T-helper 1 cell (primary cell): ENCODE data around the gene AGBL1.
"Not testable (repeated sequence)": the region's sequence is repeated elsewhere in the genome, so short reads cannot be mapped to it uniquely, and the experiment has no call there.

Source experiments
- DNase-seq, 5 donors: peaks; one replicate each; pipeline ENCODE4 v3.0.0-alpha.2; 2012 to 2020

The AGBL1 gene

DNA sequence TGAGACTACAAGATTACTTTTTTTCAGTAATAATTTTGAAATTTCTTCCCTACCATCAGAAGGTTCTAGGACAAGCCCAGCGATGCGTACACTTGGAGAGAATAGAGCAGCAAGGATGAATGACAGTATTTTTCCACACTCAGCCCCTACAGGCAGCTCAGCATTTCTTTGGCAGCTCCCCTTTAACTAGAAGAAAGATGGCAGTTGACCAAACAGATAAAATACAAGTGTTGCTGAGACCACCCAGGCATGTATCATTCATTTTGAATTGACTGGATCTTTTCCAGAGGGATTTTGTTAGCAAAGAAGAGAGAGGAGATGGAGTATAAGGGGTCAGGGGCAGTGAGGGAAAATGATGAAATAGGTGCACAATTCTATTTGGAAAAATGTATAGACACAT lies 761.3 kb downstream of the AGBL1 start:
- DNase-seq: no peak

DNA sequence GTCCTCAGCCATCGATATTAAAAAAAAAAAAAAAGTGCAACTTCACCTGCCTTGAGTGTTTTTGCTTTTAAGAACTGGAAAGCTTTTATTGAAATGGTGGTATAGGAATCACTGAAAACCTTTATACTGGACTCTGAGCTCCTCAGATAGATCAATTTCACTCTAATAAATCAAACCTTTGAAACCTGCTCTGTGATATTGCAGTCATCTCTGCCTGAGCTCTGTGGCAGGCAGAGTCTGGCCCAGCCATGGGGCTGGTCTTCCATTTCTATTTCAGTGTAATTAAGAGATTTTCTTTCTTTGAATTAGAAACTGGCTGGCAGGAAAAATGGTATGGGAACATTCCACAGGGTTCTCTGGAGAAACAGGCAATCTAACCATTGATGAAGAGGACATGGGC lies 762.5 kb downstream of the AGBL1 start:
- no peak for DNase-seq

DNA sequence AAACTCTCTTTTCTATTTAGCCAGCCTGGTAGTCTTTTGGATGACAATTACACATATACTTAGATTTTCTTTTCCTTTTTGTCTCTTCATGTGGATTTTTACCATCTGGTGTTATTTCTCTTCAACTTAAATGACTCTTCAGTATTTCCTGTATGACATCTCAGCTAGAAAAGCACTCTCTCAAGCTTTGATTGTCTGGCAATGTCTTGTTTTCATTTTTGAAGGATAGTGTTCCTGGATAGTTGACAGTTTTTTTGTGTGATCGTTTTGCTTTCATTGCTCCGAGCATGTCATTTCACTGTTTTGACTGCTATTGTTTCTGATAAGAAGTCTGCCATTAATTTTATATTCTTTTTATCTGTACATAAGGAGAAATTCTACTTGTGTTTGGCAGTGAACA lies 766.4 kb downstream of the AGBL1 start:
- no peak for DNase-seq

DNA sequence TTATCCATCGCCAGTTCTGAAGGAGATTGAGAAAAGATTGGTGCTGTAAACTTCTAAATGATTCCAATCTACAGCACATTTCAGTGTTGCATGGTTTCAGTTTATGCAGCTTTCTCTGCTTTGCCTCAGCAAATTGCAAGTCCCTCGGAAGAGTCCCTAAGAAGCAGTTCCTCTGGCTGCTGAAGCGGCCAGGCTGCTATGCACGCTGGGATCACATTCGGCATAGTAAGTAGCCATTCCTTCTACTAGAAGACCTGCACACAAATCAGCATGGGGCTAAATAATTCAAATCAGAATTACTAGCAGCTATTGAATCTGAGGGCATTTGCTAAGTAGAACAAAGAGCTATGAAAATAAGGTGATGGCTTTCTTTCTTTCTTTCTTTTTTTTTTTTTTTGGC lies 769.5 kb downstream of the AGBL1 start:
- DNase-seq: no peak

DNA sequence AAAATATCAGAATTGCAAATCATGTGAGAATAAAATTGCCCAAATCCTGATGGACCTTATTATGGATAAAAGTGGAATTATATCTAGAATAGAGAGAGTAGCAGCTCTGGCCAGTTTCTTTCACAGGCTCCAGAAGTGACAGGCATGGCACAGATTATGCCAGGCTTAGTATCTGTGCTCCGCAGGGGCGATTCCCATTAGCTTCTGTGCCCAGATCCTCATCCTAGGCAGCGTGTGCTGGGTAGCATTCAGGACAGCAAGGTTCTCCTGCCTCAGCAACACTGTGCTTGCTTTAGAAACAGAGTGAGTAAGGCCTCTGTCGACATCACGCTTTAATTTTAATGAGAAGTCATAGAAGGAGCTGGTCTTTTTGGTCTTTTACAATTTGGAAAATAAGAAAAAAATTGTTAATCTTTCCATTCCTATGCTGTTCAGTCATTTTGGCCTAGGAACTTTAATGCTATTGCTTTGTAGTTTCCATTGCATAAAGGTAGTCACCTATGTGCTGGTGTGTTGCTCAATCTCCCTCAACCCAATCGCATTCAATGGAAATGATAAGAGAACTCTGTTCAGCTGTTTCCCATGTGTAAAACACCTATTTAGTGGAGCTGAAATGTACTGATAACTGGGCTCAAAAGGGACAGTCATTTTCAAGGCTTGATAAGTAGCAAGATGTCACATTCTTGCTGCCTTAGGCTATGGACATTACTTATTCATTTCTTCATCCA lies 770.1 kb downstream of the AGBL1 start:
- no peak for DNase-seq

DNA sequence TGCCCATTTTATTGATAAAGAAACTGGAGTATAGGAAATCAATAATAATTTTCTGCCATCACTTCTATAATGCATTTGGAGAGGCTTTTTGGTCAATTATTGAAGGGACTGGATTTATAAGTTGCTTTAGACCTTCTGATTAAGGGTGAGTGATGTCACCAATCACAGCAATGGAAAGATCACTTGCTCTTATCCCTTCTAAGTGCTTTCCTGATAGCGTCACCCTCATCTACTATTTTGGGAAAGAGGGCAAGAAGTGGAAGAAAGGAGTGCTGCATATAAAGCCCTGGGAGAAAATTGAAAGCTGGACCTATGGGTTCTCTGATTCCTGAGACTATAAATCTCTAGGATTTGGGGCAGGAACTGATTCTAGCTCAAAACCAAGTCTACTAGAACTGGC lies 771.3 kb downstream of the AGBL1 start:
- DNase-seq: no peak

DNA sequence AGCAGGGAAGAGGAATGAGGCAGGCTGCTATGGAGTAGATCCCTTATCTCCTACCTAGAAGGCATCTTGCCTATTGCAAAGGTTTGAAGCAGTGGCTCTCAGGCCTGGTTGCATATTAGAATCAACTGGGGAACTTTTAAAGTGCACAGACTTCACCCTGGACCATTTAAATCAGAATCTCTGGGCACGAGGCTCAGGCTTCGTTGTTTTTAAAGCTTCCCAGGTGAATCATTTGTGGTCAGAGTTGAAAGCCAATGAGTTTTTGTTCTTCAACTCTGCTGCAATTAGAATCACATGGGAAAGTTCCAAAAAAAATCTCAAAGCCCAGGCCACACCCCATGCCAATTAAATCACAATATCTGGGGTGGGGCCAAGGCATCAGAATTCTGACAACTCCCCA lies 773.1 kb downstream of the AGBL1 start:
- DNase-seq: no peak

DNA sequence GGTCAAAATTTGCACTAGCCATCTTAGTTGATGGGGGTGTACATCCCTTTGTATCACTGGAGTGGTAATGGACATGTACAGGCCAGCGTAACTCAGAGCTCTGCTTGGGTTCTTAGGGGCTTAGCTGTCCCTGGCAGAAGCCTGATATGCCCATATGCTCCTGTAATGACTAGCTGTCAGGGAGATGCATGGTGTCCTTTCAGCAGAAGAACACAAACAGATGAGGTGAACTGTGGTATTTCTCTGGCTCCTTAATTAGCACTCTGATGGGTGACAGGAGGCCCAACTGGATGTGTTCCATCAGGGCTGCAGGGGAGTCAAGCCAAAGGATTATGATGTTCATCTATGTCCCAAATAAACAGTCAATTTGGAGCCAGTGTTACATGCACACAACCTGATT lies 774.5 kb downstream of the AGBL1 start:
- no peak for DNase-seq

DNA sequence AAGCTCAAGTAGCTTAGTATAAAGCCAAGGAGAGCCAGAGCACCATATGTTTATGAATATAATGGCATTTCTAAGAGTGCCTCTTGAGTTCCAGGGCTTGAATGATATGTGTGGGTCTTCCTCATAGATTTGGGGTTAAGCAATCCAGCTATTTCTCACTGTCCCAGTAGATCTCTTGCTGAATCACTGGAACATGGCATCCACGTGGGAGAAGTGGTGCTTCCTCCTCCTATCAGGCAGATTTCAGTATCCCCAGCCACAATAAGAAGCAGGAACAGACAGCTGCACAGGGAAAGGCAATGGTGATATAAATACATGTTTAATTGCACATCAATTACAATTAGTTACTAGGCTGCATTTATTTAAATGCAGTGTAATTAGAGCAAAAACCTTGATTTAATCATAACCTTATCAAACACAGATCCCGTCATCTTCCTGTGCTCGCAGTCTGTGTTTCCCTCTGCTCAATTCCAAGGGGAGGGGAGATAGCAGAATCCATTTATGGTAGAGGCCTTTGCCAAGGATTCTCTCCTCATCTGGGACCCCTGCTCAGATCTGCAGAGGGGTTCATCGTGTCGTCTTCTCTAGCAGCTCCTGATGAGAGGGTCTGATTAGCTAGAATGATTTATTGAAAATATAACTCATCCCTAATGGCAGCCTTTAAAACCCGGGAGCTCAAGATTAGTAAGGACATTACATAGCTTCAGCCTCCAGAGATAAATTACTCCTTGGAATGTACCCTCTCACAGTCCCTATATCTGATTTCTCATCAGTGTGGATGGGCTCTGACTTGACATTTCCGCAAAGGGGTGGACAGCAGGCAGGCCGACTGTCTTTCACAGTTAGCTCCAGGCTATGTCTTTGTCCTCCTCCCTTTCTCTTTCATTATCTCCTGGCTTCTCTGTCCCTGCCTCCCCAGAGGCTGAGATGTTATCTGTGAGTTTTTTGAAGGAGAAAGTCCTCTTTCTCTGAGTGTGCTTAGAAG lies 775.9 kb downstream of the AGBL1 start:
- DNase-seq: no peak

DNA sequence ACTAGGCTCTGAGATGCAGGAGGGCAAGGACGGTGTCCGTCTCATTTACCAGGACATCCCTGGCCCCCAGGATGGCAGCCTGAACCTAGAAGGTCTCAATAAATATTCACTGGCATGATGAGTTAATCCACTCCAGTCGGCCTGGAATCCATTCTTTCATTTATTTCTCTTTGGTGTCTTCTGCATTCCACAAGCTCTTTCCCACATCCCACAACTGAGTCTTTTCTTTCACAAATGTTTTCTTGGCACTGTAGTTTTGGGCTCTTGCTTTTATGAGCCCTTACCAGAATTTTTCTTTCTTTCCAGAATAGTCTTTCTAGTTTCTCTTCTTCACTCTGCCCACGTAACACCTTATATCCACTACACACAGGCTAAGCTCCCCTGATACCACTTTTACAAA lies 778.0 kb downstream of the AGBL1 start:
- DNase-seq: no peak

DNA sequence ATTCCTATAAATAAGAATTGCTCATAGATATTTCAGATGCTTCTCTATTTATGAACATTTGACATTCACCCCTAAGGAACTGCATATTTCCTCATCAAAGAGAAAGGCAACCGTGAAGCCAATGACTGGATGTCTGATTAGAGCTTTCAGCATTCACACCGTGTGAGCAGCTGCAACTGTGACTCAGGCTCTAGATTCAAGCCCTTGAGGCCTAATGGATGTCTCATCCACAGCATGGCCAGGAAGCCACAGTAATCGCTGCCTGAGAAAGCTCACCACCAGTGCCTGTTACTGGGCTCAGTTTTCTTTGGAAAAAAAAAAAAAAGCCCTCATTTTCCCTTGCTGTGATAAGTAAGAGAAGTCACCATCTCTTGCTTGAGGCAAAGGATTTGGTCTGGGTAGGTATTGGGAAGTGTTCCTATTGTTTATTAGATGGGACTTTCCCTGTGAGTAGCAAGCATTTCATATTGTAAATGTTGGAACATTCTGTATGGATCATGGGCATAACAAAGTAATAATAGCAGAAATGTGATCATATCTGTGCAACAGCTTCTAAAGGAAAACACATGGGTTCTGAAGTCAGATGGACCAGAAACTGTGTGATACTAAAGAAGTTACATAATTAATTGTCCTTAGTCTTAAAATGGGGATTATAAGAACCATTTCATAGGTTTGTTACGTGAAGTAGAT lies 783.7 kb downstream of the AGBL1 start:
- no peak for DNase-seq

DNA sequence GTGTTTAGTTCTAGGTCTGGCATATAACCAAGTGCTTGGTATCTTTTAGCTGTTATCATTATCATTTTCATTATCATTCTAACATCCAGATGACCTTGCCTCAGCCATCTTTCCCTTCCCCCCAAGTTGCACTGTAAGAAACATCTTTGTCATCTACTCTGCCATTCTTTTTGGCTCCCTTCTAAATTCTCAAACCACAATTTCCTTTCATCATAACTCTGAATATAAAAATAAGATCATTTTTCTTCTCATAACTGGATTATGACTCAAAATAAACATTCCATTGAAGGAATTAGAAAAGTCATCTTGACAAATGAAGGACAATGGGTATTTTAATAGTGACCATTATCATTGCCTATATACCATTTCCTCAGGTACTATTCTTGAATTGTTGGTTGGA lies 786.2 kb downstream of the AGBL1 start:
- DNase-seq: no peak

DNA sequence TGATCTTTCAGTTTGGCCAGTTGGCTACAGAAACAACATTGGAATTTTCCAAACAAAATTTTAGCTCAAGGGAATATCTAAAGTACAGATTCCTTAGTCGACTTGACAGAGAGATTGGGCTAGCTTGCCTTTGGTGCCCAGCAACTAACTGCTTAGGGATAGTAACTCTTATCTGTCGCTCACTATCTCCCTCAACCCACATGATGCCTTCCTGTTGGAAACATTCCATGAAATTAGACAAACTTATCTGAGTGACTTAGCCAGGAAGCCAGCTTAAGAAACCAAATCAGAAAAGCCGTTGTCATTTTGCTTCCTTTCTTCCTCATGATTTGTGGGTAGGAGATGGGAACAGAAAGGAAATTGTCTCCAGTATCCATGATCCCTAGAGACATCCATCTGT lies 791.2 kb downstream of the AGBL1 start:
- no peak for DNase-seq

DNA sequence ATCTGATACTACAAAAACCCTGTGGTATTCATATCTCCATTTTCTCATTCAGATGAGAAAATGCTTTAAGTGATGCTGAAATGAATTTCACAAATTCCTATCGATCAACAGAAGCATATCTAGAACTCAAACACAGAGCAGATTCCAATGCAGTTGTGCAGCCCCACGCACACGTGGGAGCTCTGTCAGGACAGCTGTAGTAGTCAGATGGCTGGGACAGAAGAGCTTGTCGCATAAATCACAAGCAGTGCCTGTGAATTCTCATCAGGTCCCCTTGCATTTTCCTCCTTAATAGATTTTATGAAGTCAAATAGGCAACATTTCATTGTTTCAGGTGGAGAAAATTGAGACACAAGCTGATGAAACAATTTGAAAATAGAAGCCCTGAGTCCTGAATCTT lies 792.3 kb downstream of the AGBL1 start:
- DNase-seq: no peak

DNA sequence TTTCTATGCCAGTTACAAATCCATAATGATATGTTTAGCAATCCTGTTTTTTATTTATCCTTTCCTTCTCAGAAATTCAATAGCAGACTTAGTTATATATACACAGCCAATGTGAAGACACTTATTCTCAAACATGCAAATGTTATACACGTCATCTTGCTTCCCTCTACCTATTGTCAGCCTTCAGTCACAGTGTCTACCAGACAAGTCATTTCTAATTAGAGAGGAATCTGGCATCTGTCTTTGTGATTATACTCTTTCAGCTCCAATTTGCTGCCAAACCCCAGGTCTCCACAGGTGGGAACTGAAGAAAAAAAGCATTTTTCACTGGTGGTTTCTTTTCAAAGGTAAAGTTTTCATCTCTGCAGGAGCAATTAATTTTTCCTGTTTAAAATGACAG lies 793.1 kb downstream of the AGBL1 start:
- DNase-seq: no peak

DNA sequence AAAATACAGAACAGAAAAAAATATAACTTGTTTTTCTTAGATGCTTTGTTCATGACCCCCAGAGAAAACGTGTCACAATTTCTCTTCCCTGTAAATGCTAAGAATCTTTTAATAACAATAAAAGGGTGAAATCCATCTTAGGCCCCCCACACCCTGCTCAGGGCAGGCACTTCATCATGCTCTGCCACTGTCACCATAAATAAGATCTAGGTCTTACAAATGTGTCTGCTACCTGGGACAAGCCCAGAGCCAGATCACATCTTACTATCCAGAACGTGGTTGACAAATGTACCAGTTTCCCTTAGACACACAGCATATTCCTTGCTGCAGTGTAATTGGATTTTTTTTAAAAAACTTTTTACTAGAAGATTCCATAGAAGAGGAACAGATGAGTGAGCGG lies 795.4 kb downstream of the AGBL1 start:
- no peak for DNase-seq

DNA sequence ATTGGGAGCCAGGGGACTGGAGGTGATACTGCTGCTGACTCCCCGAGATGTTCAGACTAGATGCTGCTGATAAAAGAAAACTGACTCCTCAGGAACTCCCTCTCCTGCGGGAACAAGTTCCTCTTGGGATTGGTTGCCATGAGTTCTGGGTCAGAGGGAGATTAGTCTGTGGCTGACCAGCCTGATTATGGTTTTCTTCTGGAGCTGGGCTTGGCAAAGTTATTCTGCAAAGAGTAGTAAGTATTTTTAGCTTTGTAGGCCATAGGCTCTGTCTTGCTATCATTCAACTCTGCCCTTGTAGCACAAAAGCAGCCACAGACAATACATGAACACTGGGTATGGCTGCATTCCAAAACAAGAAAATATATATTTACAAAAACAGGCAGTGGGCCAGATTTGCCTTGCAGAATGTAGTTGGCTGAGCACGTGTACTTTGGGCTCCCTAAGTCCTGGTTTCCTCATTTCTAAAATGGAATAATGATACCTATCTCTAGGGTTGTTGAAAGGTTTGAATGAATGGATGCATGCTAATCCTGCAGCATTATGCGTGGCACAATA lies 796.8 kb downstream of the AGBL1 start:
- DNase-seq: no peak

DNA sequence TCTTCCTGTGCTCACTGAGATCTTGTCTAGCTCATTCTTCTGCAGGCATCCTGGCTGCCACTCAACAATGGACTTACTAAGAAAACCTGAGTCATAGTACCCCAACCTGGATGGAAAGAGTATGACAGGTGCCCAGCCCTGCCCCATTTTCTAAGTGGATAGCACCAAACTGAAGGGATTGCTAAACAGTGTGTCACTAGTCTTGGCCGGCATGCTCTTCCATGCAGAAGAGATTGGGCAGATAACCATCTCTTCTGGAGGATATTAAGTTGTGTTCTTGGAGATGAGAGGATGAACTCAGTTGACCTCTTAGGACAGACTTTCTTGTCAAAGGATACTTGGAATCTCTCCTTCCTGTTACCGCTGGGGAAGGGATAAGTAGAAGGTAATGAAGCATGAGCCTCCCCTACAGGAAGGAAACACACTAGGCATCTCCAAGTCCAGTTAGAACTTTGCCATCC lies 797.5 kb downstream of the AGBL1 start:
- DNase-seq: no peak

DNA sequence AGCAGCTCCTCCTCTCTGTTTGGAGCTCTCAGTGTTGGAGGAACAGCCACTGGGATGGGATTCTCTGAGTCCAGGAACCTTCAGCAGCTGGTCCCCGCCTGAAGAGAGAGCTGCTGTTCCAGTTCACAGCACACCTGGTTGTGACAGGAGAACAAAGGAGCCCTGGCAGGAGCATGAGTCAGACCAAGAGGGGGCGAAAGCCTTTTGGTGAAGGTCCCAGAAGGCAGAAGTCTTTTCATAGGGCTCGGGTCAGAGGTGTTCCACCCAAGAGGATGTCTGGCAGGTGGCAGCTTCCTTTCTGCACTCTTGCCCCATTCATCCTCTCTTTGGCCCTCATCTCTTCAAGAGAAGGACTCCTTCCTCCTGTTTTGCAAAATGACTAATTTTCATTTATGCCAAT lies 799.2 kb downstream of the AGBL1 start:
- not testable (repeated sequence) for DNase-seq

DNA sequence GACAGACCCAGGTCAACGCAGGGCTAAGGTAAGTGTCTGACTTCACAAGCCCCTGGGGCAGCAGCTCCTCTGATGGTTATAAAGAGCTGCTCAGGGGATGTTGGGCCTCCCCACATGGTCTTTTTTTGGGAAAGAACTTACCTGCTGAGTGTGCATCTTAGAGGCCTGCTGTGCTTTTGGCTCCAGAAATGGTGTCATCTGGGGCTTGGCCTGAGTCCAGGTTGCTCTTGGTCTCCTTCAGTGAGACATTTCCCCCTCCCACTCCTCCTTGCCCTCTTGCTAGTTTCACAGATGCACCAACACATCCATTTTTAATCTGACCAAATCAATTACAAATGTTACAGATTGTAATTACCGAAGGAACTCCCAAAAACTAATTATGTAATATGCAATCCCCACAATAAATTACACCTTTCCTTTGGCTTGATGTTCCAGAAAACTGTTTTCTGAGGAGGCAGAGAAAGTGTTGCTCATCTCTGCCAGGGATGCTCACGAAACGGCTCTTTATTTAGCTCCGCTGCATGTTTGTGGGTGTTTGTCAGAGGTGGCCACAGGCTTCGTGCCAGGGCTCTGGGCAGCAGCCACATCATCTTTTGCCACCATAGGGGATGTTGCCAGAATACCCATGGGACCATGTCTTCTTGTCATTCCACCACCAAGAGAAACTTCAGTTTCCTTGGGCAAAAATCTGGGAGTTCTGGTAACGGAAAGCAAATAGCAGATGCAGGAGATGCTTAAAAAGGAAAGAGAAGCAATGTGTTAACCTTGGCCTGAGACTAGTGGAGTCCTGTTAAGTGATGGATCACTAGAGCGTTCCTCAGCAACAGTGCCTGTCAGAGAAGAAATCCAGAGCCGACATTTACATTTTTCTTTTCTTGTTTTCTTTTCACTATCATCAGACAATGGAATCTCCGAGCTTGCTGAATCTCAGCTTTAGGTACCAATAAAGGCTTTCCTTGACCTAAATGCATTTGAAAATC lies 799.9 kb downstream of the AGBL1 start:
- no peak for DNase-seq

DNA sequence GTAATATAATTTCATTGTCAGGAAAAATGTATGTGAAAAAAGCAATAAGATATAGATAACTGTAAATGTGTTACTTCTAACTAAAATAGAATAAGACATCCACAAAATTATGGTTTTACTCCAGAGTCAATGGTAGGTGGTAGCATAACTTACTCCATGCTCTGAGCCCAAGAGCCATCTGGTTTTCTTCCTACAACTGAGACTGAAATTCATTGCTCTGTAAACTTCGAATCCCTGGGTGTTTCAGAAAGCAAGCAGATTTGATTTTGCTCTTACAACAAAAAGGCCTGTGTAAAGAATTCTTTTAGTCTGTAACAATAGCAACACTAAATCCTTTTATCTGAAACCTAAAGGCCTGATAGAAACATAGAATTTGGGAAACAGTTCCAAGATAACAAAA lies 805.9 kb downstream of the AGBL1 start:
- no peak for DNase-seq
